GM18907 (cell line): ENCODE data around the gene PPFIBP2.
A peak's percentile ranks its signal among the peaks of the same experiment; 100 is the strongest.

Experiments used
- ATAC-seq: cut with Tn5 transposase; IDR thresholded peaks from one replicate; pipeline ENCODE4 v1.9.1; 2021; ENCODE audit warnings: mild to moderate bottlenecking, moderate library complexity; ENCODE audit not compliant: unreplicated experiment

Gene PPFIBP2

GRCh38 chr11:7621090-7621489, 107.3 kb downstream of the PPFIBP2 start:
- ATAC-seq = no peak

GRCh38 chr11:7621554-7621953, 107.8 kb downstream of the PPFIBP2 start:
- no peak for ATAC-seq

- ATAC-seq = no peak
Measured at GRCh38 chr11:7622721-7623120, 108.9 kb downstream of the PPFIBP2 start.

GRCh38 chr11:7628660-7629059, 114.9 kb downstream of the PPFIBP2 start:
- ATAC-seq = no peak

- ATAC-seq = no peak
Measured at GRCh38 chr11:7630002-7630401, 116.2 kb downstream of the PPFIBP2 start.

- no peak for ATAC-seq
Measured at GRCh38 chr11:7632211-7632610, 118.4 kb downstream of the PPFIBP2 start.

GRCh38 chr11:7635137-7635536, 121.3 kb downstream of the PPFIBP2 start:
- ATAC-seq = no peak

GRCh38 chr11:7635708-7636107, 121.9 kb downstream of the PPFIBP2 start:
- no peak for ATAC-seq

GRCh38 chr11:7636350-7636749, 122.6 kb downstream of the PPFIBP2 start:
- no peak for ATAC-seq

GRCh38 chr11:7637447-7638157, 123.8 kb downstream of the PPFIBP2 start:
- ATAC-seq = no peak

GRCh38 chr11:7638710-7639642, 125.2 kb downstream of the PPFIBP2 start:
- peak; percentile 74 for ATAC-seq

GRCh38 chr11:7639643-7640025, 125.8 kb downstream of the PPFIBP2 start:
- no peak for ATAC-seq

- ATAC-seq = no peak
Measured at GRCh38 chr11:7640816-7641215, 127.0 kb downstream of the PPFIBP2 start.

GRCh38 chr11:7642747-7643146, 128.9 kb downstream of the PPFIBP2 start:
- ATAC-seq = no peak

GRCh38 chr11:7643314-7643713, 129.5 kb downstream of the PPFIBP2 start:
- no peak for ATAC-seq

GRCh38 chr11:7645206-7645605, 131.4 kb downstream of the PPFIBP2 start:
- no peak for ATAC-seq

GRCh38 chr11:7646866-7647265, 133.1 kb downstream of the PPFIBP2 start:
- no peak for ATAC-seq

- no peak for ATAC-seq
Measured at GRCh38 chr11:7648264-7648663, 134.5 kb downstream of the PPFIBP2 start.

GRCh38 chr11:7651140-7651551, 137.3 kb downstream of the PPFIBP2 start:
- no peak for ATAC-seq

- ATAC-seq = no peak
Measured at GRCh38 chr11:7651700-7652099, 137.9 kb downstream of the PPFIBP2 start.

- no peak for ATAC-seq
Measured at GRCh38 chr11:7654195-7654705, 140.5 kb downstream of the PPFIBP2 start.
